MG63 (cell line): ENCODE data around the gene SMC1A. TPM values are rescaled to one million over a fixed set of nuclear protein-coding genes. Genes with fewer than 3 reads are reported as not detected.
"Not testable (repeated sequence)": the region's sequence is repeated elsewhere in the genome, so short reads cannot be mapped to it uniquely, and the experiment has no call there.

ENCODE experiments used
- DNase-seq: peaks from one replicate; pipeline ENCODE4 v3.0.0-alpha.2; 2020
- H3K27me3 ChIP-seq: fragments of 250-450 bp; sonication (Bioruptor Pico); 2 replicates; pipeline ENCODE4 v1.5.1; 2020; ENCODE audit warnings: mild to moderate bottlenecking, moderate library complexity
- H3K36me3 ChIP-seq: fragments of 250-450 bp; sonication (Bioruptor Pico); 2 replicates; pipeline ENCODE4 v1.5.1; 2020; ENCODE audit warnings: mild to moderate bottlenecking, moderate library complexity
- H3K4me3 ChIP-seq: fragments of 250-450 bp; sonication (Bioruptor Pico); 2 replicates; pipeline ENCODE4 v1.5.1; 2020; ENCODE audit warnings: mild to moderate bottlenecking, moderate library complexity
- H3K9me3 ChIP-seq: fragments of 250-450 bp; sonication (Bioruptor Pico); 2 replicates; pipeline ENCODE4 v1.5.1; 2020; ENCODE audit warnings: mild to moderate bottlenecking, moderate library complexity
- total RNA-seq: library from RNA; depleted of rRNA; stranded (reverse); fragments of >200 nt; shearing (Covaris generic); gene quantifications from 2 replicates; pipeline ENCODE4 v1.2.3, GENCODE V29; 2014; ENCODE audit warnings: low replicate concordance

SMC1A gene
- total RNA-seq, 1 experiment from 2014 or later: 9.9 TPM

DNA sequence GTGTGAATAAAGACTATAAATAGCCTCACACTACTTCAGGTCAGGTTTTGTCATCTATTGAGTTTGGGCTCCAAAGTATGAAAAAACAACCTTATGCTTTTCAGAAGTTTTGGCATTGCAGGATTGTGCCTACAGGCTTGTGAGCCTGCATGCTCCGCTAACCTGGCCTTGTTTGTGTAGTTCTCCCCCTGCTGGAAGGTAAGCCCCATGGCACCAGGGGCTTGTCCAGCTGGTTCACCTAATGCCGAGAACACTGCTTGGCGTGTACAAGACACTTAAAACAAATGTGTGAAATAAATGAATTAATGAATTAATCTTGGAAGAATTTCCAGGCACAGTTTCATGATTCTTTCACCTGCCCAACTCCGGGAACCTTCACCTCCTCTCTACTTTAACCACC lies 13.5 kb upstream of the SMC1A start:
- Histone ChIP-seq H3K27me3 (no peaks in the 10 kb centered on the region), H3K9me3 (no peaks in the 10 kb centered on the region), H3K36me3 (peaks cover 6% of the 10 kb centered on the region; the same call in 1 of the 2 replicates), H3K4me3 (no peak overlapping the region)
- peak; percentile 45 for DNase-seq

DNA sequence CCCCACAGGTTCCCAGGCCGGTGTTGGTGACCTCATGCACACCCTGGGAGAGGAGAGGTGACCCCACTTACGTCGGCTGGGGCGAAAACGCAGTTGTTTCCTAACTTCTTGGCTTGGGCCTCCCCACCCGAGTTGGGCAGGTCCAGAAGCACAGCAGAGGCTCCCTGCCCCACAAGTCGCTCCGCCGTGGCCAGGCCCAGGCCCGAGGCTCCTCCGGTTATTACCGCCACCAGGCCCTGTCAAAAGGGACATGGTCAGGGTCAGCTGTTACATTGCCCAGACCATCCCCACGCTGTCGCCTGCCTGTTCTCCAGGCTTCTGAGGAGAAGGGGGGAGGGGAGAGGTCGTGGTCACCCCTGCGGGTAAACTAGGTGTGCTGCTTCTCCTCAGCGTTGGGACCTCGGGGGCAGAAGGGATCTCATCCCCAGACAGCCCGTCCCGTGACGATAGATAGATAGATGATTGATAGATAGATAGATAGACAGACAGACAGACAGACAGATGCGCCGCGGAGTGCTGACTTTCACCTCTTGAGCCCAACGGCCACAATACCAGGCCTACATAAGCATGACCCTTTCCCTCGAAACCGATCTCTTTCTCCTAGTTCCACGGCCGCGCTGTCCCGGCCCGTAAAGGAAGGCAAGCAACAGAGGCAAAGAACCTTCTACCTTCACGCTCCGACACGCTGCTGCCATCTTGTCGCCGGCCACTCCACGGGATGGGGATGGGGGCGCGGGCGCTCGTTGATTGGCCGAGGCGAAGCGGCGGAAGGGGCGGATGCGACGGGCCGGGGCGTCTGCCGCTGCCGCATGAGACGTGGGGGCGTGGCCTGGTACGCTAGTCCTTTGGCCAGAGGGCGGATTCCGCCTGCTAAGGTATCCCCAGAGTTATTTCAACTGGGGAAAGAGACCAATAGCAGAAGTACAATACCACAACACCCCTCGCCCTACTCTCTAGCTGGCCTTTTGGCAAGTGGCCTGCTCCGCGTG lies 11.5 kb upstream of the SMC1A start, which contains the start of gene HSD17B10:
Gene HSD17B10, minus strand, starts transcription at position 720 of the 989 bp plus-strand sequence. Its CDS starts 25 bp downstream, at position 695.
- peak; percentile 86 for DNase-seq
- no peaks in the 10 kb centered on the region for H3K27me3 ChIP-seq
- H3K9me3 ChIP-seq: no peaks in the 10 kb centered on the region
- H3K36me3 ChIP-seq: peaks cover 6% of the 10 kb centered on the region; the same call in 1 of the 2 replicates
- H3K4me3 ChIP-seq: peak within 1 kb of the TSS; percentile 73

DNA sequence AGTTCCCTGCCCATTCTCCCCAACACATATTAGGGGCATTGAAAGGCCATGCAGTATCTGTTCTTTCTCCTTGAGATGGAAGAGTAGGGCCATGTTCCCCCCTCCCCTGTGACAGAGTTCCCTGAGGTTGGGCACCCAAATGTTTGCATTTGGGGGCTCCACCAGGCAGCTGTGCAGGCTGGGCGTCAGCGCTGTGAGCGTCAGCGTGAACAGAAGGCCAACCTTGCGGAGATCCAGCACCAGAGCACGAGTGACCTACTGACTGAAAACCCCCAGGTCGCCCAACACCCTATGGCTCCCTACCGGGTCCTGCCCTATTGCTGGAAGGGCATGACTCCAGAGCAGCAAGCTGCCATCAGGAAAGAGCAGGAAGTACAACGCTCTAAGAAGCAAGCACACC lies 7.8 kb upstream of the SMC1A start:
- no peaks in the 10 kb centered on the region for H3K27me3 ChIP-seq
- H3K9me3 ChIP-seq: no peaks in the 10 kb centered on the region
- no peak overlapping the region for H3K4me3 ChIP-seq
- H3K36me3 ChIP-seq: peaks cover 6% of the 10 kb centered on the region; the same call in 1 of the 2 replicates
- no peak for DNase-seq

DNA sequence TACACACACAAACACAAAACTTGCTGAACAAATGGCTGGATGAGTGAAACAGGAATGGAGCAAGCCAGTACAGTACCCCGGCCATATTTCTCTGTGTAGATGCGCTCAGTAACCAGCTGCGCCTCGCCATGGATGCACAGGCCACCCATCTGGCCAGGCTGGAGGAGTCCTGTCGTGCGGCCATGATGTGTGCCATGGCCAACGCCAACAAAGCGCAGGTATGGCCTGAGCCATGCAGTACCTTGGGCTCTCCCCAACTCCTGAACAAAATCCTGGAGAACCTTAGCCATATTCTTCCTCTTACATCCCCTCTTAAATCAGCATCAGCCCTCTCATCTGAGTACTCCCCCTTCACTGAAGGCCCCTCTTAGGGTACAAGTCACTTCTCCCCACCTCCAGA lies 7.3 kb upstream of the SMC1A start:
- Histone ChIP-seq H3K36me3 (peaks cover 6% of the 10 kb centered on the region; the same call in 1 of the 2 replicates), H3K27me3 (no peaks in the 10 kb centered on the region), H3K4me3 (no peak overlapping the region), H3K9me3 (no peaks in the 10 kb centered on the region)
- DNase-seq: no peak

DNA sequence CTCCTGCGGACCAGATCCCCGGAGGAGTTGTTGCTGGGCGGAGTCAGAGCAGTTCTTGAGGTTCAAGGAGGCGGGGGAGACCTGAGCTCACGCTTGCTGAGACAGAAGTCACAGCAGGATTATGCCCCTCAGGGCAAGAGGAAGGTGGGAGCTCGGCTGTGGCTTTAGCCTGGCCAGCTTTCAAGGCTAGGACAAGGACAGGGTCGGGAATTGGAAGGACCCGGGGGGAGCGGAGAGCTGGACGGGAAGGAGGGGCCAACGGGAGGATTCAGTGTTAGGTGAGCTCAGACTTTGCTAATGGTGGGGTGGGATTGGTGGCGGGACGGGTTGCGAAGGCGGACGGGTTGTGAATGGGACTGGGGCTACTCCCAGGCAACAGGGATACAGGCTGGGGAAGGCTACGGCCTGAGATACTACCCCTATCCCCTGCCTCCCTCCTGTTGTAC lies 430 bp upstream of the SMC1A start, which contains the start of gene RIBC1:
Gene RIBC1, plus strand, starts transcription at position 13 of the 446 bp plus-strand sequence. CDS start 3,404 bp downstream, outside the sequence.
- H3K36me3 ChIP-seq: peaks cover 6% of the 10 kb centered on the region
- DNase-seq: no peak
- no peaks in the 10 kb centered on the region for H3K9me3 ChIP-seq
- H3K4me3 ChIP-seq: peak within 1 kb of the TSS; percentile 68
- H3K27me3 ChIP-seq: no peaks in the 10 kb centered on the region

DNA sequence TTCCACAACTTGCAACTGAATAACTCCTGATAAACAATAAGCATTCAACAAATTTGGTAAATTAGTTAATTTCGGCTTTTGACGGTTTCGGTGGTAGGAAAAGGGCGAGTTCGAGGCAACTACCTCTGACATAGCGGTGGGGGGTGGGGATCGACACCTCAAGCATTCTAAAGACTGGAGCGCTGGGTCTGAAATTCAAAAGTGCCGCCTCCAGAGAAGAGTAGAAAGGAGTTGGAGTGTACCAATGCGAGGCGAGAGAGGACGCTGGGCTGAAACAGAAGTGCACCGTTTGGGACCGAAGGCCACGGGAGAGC lies 725 bp downstream of the SMC1A start:
- DNase-seq: no peak
- H3K36me3 ChIP-seq: peaks cover 6% of the 10 kb centered on the region
- peak overlapping the region; percentile 68 for H3K4me3 ChIP-seq
- no peaks in the 10 kb centered on the region for H3K27me3 ChIP-seq
- no peaks in the 10 kb centered on the region for H3K9me3 ChIP-seq

DNA sequence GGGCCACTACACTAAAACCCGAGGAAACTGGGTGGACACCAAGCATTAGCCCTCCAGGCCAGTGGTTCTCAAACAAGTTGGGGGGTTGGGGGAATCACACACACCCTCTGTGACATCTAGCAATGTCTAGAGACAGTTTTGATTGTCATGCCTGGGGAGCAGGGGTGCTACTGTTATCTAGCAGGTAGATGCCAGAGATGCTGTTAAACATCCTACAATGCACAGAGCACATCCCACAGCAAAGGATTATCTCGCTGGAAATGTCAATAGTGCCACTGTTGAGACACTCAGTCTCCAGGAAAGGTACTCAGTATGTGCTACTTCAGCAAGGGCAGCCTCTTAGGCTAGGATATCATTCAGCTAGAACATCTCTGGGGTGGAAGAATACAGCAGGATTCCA lies 1.3 kb downstream of the SMC1A start:
- Histone ChIP-seq H3K4me3 (peak overlapping the region; percentile 68), H3K9me3 (no peaks in the 10 kb centered on the region)
- no peak for DNase-seq

DNA sequence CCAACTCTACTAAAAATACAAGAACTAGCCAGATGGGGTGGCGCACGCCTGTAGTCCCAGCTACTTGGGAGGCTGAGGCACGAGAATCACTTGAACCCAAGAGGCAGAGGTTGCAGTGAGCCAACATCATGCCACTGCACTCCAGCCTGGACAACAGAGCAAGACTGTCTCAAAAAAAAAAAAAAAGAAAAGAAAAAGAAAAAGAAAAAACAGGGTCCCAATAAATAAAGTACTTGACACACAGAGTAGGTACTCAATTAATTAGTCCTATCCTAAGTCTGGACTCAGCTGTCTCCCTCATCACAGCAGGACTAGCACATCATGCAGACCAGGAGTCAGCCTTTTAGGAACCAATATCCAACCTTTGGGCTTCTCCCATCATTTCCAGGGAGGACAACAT lies 2.1 kb downstream of the SMC1A start:
- not testable (repeated sequence) for H3K27me3 ChIP-seq, H3K4me3 ChIP-seq, DNase-seq, H3K36me3 ChIP-seq, H3K9me3 ChIP-seq

More for the DNA sequence above, 1.3 kb downstream of the SMC1A start:
- Histone ChIP-seq H3K27me3 (no peaks in the 10 kb centered on the region), H3K36me3 (peaks cover 6% of the 10 kb centered on the region)

DNA sequence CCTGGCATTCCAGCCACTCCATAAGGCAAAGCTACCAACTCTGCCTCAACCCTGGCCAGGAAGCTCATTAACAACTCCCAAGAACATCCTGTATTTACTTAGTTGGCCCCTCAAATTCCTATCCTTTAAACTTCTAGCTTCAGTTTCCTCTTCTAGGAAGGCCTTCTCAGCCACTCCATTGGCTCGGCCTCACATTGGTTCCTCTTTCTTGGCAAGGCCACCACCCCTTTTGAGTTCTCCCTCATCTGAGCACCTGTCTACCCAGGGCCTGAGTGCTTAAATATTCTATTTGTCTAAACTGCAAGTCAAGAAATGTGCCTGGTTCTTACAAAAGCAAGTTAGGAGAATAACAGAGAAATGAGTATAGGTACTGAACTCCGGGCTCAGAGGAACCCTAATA lies 10.0 kb downstream of the SMC1A start:
- no peak overlapping the region for H3K4me3 ChIP-seq
- peaks cover 33% of the 10 kb centered on the region for H3K36me3 ChIP-seq
- no peak for DNase-seq
- no peaks in the 10 kb centered on the region for H3K27me3 ChIP-seq
- no peaks in the 10 kb centered on the region for H3K9me3 ChIP-seq

DNA sequence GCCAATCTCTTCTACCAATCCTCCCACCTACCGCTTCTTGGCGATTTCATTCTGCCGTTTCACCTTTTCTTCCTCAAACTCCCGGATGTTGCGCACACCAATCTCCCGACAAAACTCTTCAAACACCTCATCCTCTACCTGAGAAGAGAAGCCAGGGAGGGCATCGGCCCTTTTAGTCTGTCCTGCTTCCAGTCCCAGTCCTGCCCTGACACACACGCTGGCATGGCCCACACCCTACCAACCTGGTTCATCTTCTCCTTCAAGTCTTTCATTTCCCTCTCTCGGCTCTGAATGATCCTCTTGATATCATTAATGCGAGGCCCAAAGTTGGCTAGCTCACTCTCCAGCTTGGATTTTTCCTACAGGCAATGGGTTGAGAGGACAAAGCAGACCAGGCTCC lies 18.9 kb downstream of the SMC1A start:
- DNase-seq: no peak
- Histone ChIP-seq H3K9me3 (no peaks in the 10 kb centered on the region), H3K27me3 (no peaks in the 10 kb centered on the region), H3K4me3 (no peak overlapping the region), H3K36me3 (peaks cover 23% of the 10 kb centered on the region)

DNA sequence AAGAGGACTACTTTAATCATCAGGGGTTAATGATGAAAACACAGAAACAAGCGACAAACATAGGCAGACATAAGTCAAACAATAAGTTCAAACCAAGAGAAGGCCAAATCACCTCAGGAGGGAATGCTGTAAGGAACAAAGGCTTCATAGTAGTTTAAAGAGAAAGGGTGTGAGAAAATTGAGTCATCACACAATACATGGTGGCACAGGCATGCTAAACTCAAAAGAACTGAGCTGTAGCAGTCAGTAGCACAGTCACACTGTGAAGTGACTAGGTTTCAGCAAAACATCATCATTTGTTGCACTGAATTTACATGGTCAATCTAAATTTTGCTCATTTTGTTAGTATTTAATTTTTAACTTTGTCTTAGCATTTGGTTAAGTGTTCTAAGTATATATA lies 24.2 kb downstream of the SMC1A start:
- Histone ChIP-seq H3K4me3 (no peak overlapping the region), H3K36me3 (peaks cover 13% of the 10 kb centered on the region)
- no peak for DNase-seq

DNA sequence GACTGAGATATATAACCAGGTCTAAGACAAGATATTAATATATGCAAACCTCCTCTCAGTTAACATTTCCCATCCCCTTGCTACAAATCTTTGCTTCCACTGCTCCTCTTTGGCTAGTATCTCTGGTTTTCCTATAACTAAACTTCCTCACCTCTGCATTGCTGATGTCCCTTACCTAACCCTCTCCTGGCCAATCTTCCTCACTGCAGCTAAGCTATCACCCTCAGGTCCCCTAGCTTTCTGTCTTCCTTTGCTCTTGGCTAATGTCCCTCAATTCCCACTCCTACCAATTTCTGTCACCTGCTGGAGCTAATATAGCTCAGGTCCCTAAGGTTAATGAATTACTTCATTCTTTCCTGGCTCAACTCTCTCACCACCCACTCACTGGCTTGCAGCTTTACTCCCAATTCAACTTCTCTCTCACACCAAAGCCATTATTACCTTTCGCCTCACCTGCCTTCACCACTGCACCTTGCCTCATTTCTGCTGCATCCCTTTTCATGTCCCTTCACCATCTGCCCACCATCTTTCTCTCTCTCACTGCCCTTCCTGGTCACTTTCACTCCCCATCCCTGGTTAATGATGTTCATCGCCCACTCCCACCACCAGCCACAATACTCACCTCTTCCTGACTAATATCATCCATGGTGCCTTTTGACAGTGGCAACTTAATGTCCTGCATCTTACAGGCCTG lies 26.7 kb downstream of the SMC1A start:
- DNase-seq: no peak
- Histone ChIP-seq H3K36me3 (peaks cover 6% of the 10 kb centered on the region), H3K4me3 (no peak overlapping the region), H3K9me3 (no peaks in the 10 kb centered on the region), H3K27me3 (no peaks in the 10 kb centered on the region)

More for the DNA sequence above, 24.2 kb downstream of the SMC1A start:
- no peaks in the 10 kb centered on the region for H3K9me3 ChIP-seq
- H3K27me3 ChIP-seq: no peaks in the 10 kb centered on the region

DNA sequence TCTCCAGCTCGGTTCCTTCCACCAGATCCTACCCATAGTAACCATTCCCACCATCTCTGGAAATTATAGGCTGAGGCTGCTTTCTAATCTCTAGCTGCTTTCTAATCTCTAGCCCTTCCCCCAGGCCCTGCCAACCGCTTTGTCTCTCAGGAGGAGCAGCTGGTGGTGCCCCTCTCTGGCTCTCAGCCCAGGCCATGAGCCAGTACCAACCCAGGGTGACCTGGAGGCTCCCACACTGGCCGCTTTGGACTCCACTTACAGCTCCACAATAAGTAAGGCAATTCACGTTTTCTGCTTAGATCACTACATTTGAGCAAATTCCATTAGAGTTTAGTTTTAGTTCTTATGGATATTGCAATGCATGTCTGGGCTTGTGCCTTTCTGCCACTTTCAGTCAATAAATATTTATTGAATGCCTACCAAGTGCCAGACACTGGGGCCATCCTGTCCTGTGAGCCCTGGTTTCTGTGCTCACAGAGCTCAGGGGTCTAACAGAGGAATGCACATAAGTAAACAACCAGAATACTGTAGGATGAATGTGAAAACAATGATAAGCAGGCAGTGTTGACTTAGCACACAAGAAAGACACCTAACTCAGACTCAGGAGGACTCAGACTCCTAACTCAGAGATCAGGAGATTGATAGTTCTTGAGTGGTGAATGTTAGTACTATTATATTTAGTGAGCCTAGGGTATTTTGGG lies 38.9 kb downstream of the SMC1A start:
- peaks cover 4% of the 10 kb centered on the region for H3K36me3 ChIP-seq
- no peak for DNase-seq

DNA sequence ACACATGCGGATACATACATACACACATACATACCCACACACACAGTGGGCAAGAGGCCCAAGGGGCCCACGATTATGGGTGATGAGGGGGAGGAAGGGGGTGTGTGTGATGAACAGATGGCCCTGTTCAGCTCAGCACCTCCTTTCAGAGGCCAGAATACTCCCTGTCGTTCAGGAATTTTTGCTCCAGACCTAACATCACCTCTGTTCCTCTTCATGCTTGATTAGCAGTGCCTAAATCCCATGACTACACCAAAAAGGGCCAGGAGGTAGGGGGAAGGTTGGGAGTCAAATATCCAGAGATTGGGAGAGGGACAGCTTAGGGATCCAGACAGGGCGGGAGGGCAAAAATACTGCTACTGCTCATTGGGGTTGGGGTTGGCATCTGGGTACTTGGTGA lies 42.7 kb downstream of the SMC1A start:
- no peak for DNase-seq
- H3K27me3 ChIP-seq: no peaks in the 10 kb centered on the region
- no peaks in the 10 kb centered on the region for H3K9me3 ChIP-seq
- H3K36me3 ChIP-seq: peaks cover 10% of the 10 kb centered on the region
- H3K4me3 ChIP-seq: no peak overlapping the region

More for the DNA sequence above, 38.9 kb downstream of the SMC1A start:
- Histone ChIP-seq H3K4me3 (no peak overlapping the region), H3K9me3 (no peaks in the 10 kb centered on the region), H3K27me3 (no peaks in the 10 kb centered on the region)

DNA sequence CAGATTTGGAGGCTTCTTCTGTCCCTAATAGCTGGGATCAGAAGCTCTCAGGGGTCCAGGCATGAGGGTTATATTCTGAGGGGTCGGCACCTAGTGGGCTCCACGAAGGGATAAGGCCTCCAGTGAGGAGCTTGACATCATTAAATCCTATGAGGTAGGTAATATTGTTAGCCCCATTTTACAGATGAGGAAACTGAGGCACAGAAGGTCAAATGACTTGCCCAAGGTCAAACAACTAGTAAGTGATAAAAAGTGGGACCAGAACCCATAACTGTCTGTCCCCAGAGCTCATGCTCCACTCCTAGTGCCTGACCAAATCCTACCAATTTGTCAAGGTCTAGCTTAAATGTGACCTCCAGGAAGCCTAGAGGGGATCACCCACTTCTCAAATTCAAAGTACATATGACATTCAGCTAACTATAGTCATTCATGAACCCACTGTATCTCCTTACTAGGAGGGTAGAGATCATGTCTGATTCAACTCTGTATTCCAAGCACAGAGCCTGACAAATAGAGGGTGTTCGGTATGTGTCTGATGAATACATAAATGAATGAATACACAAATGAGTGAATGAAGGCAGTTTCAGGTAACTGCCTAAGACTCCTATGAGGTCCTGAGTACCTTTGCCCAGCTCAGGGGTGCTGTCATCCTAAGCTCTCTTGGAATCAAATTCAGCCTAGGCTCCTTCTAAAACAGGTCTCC lies 43.3 kb downstream of the SMC1A start:
- H3K9me3 ChIP-seq: no peaks in the 10 kb centered on the region
- H3K27me3 ChIP-seq: no peaks in the 10 kb centered on the region
- peaks cover 10% of the 10 kb centered on the region; the same call in 1 of the 2 replicates for H3K36me3 ChIP-seq
- no peak for DNase-seq
- no peak overlapping the region for H3K4me3 ChIP-seq

DNA sequence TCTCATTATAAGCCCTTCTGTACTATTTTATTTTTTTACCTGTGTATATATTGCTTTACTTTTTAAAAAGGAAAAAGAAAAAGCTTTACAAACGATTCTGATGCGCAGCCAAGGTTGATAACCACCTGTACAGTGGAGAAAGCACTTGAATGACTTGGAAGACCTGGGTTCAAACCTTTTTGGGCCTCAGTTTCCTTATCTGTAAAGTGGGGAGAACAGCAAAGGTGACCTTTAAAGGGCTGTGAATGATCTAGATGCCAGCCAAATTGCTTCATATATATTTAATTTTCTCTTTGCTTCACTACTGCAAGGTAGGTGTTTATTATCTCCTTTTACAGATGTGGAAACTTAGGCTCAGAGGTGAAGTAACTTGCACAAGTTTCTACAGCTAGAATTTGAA lies 45.0 kb downstream of the SMC1A start:
- peaks cover 10% of the 10 kb centered on the region; the same call in 1 of the 2 replicates for H3K36me3 ChIP-seq
- no peak overlapping the region for H3K4me3 ChIP-seq
- DNase-seq: no peak

More for the DNA sequence above, 45.0 kb downstream of the SMC1A start:
- no peaks in the 10 kb centered on the region for H3K27me3 ChIP-seq
- no peaks in the 10 kb centered on the region for H3K9me3 ChIP-seq
